GM19372 (cell line): ENCODE data around the gene RPS14.

ENCODE experiments used
- ATAC-seq: cut with Tn5 transposase; IDR thresholded peaks from one replicate; pipeline ENCODE4 v1.9.1; 2021; ENCODE audit warnings: mild to moderate bottlenecking, low read depth, moderate library complexity; ENCODE audit not compliant: unreplicated experiment

RPS14 gene

DNA sequence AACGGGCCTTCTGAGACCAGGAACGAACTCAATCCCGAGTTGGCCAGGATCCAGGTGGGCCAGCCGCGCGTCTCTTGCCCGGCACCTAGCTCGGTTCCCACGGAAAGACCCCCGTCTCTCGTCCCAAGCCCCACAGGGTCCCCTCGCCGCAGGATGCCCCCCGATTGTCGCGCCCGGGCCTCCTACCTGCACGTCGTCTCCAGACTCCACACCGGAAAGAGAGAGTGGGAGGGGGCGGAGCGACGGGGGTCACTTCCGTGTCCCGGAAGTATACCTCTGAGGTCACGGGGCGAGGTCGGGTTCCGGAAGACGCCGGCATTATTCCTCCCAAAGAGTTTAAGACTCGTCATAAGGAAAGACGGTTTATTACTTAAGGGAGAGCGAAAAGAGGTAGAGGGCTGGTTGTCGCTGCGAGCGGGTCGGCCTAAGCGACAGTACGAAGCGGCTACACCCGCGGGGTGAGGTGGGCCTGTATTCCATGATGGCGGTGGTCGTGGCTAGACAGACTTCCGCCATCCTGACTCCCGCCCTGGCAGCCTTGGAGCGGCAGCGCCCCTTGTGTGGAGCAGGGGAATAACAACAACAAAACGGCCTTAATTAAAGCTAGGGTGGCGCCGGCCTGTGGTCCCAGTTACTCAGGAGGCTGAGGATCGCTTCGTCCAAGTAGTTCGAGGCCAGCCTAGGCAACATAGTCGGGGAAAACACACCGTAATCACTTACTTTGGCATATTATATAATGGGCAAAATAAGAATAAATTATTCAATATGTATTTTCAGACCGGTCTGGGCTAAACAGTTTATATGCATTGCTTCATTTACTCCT lies at the start of gene RPS14:
RPS14 (minus strand) TSS at position 223 of the 823 bp plus-strand sequence. CDS start 2,006 bp downstream, outside the sequence.
- peak; percentile 93 for ATAC-seq

DNA sequence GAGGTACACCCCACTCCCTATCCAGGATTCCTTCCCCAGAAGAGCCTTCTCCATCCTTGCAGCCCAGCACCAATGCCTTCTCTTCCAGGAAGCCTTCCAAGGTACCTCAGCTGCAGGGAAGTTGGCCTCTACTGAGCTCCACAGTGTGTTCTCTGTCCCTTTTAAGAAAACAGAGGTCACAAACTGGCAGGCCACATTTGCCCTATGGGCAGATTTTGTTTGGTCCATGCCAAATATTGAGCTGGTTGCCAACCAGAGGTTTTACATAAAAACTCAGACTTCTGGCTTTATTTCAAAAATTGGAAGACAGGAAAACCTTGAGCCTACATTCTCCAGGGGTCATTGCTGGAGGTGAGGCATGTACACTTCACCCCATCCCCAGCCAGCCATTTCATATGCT lies 49.4 kb upstream of the RPS14 start:
- ATAC-seq = no peak

DNA sequence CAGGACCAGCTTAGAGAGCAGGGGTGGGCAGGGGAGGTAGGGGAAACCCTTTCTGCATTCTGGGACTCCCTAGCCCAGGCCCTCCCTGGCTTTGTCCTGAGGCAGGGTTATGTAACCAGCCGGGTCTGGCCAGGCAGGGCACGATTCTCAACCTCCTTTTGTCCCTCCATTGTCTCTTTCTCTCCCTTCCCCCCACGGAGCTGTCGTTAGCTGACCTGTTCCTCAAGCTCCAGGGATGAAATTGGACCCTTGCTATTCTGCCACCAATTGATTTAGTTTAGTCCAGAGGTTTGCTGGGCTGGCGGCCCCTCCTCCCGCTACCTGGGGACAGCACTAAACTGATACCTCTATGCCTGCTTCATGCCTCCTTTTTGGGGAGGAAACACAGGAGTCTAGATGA lies 49.0 kb upstream of the RPS14 start:
- no peak for ATAC-seq

DNA sequence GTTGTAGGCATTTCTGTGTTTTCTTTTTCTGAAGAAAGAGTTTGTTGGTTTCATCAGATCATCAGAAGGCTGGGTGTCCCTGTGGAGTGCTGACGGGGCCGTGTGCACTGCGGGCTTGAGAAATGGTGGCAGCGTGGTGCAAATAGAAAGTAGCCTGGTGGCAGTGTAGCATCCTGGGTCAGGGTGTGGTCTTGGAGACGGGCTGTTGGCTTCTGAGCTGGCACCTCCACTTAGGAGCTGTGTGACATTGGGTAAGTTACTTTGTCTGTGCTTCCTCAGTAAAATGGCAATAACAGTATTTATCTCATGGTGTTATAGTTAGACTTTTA lies 48.4 kb upstream of the RPS14 start:
- ATAC-seq = no peak

DNA sequence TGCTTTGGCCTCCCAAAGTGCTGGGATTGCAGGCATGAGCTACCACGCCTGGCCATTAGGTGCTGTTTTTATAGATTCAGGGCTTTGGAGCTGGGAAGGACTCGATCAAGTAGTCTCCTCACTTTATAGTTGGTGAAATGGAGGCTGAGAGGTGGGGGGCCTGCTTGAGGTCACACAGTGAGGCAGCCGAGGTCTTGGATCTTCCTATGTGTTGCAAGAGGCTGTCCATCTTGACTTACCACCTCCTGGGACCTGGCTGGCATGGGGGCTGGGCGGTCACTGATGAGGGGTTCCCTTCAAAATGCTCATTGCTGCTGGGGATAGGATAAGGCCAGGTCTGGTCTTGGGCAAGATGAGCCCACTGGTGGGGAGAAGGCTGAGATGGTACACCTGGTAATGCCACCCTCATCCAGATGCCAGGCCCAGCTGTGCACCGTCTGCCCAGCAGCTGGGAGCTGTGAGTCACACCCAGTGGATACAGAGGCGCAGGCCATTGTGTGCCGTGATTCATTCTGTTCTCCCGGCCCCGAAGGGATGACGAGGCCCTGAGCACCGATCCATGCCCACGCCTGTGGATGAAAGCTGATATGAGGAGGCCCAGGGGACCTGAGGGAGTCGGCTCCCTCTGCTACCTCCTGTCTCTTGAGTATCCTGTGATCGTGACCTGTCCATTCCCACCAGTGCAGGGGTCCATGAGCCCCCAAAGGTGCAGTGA lies 47.9 kb upstream of the RPS14 start:
- no peak for ATAC-seq

DNA sequence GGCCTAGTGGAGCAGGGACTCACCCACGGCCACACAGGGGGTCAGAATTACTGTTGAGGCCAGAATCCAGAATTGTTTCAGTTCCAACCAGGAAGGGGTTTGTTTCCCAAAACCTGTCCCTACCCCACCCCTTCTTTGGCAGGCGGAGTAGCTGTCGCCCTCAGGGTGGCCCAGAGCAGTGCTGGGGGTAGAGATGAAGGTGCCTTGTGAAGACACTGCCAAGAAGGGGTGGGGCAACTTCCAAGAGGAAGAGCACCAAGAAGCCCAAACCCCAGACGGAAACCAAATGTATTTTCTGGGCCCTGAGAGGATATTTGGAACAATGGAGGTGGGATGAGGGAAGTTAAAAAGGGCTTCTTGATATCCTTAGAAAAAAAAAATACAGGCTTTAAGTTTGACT lies 47.0 kb upstream of the RPS14 start:
- no peak for ATAC-seq

DNA sequence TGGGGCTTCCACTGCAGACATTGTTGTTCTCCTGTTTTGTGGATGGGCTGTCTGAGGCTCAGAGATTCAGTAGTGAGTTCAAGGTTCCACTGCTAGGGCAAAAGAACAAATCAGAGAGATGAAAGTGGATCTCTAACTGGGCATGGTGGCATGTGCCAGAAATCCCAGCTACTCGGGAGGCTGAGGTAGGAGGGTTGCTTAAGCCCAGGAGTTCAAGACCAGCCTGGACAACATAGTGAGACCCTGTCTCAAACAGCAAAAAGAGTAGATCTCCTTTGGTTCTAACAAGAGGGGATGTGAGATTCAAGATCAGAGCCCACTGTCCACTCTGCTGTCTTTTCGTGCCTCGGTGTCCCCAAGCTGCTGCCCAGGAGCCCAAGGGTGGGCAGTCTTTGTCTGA lies 46.6 kb upstream of the RPS14 start:
- no peak for ATAC-seq

DNA sequence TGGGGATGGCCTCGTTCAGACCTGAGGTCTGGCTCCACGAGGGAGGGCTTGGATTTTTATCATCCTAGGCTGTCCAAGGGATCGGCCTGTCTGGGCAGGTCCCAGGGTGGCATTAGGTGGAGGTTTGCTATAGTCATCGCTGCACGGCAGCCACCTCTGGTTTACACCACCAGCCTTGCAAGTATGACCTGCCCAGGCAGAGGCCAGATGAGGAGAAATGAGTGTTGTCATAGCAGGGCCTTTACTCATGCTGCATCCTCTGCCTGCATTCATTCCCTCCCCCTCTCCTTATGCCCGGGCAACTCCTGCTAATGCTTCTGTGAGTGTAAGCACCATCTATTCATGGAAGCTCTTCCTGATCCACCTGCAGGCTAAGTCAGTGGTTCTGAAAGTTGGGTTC lies 43.1 kb upstream of the RPS14 start:
- ATAC-seq = no peak

DNA sequence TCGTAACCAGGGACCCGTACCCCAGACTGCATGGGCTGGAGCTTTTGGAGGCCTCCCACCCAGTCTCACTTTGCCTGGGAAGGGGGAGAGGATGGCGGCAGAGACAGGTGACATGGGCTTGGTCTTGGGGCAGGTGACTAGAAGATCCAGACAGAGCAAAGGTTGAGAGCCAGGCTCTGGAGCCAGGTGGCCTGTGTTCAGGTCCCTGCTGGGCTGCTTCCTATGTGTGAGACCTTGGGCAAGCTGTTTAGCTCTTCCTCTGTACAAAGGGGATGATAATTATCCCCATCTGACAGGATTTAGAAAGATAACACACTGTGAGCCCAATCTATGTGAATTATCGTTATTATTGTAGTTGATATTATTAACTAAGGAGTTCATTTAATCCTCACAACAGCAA lies 42.3 kb upstream of the RPS14 start:
- no peak for ATAC-seq

DNA sequence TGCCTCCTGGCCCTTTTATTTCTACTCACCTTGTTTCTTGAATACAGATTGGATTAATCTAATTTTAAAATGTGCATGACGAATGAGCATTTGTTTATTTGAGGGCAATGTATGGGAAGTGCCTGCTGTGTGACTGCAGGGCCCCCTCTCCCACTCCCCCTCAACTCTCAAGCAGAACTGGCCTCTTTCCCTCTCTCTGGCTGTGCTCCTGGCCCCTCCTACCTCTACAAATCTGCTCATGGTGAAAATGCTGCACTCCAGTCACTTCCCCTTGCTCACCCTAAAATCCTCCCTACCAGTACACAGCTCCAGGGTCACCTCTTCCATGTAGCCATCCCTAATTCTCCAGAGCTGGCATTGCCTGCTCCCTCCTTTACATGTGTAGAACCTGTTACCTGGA lies 41.2 kb upstream of the RPS14 start:
- no peak for ATAC-seq

DNA sequence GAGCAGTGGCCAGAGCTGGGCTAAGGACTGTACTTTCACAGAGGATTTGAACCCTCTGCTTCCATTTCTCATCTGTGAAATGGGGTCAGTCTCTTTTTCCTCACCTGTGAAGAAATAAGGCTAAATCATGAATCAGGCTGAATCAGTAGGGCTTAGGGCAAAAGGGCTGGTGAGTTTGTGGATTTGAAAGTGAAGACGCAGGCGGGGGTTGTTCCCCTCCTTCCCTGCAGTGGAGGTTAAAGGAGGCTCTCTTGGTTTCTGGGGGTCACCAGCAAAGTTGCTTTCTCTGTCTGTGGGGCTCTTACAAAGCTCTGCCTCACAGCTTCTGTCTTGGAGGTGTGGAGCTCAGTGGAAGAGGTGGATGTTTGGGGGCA lies 40.7 kb upstream of the RPS14 start:
- no peak for ATAC-seq

DNA sequence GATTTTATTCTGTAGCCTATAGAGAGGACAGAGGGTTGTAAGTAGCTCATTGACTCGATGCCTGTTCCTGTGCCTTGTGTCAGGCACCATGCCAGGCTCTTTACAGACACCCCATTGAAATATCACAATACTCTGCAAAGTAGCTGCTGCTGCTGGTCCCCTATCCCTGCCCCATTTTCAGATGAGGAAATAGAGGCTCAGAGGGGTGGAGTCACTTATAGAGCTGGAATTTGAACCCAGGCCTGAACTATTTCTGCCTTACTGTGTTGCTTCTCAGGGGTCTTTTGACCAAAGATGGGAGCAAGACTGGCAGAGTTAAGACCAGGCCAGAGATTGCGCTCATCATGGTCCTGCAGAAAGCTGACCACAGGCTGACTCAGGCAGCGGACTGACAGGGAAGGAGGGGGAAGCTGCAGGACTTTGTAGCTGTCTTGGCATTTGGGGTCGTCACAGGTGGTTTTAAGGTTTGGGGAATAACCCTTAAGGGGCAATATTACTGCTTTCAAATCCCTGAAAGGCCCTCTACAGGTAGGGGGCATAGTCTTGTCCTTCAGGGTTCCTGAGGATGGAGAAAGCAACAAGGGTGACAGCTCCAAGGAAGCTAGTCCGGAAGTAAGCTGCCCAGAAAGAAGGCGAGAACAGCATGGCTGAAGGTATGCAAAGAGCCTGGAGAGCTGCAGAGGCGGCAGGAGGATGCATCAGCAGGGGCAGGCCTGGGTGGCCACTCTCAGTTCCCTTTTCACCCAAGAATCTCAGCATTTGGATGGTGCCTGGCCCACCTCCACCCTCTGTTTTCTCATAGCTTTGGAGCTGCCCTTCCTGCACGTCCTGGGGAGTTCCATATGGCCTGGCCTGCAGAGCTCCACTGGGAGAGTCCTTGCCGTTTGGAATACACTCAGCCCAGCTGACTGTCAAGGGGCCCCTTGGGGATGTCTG lies 40.1 kb upstream of the RPS14 start:
- ATAC-seq = peak; percentile 85

DNA sequence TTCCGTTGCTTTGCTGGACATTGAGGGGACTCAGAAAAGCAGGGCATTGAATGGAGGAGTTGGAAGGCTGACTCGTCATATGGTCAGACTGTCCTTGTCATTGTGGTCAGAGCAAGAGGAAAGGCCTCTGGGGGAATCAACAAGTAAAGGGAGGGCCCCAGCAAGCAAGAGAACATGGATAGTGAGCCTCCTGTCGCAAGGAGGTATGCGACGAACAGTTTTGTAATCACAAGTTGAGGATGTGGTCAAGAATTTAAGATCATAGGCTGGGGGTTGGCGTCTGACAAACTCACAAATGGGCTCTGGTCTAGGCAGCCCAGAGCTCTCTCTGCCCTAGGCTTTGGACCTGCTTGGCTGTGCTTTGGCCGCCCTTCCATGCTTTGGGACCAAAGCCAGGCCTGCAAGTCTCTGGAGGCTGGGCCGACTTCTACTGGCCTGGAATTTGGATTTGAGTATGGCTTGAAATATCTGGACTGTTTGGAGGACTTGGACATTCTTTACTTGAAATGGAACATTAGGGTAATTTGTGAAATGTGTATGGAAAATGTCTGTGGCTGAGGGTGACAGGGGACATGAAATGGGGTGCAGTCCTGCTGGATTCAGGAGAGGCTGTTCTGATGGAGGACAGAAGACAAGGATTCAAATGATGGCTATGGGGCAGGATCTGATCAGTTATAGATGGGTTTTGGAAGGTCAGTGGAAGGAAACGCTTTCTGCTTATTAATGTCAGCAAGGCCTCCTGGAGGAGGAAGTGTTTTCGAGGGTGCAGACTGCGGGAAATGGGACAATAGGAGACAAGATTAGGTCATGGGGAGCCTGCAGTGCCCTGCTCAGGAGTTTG lies 39.2 kb upstream of the RPS14 start:
- ATAC-seq = no peak

DNA sequence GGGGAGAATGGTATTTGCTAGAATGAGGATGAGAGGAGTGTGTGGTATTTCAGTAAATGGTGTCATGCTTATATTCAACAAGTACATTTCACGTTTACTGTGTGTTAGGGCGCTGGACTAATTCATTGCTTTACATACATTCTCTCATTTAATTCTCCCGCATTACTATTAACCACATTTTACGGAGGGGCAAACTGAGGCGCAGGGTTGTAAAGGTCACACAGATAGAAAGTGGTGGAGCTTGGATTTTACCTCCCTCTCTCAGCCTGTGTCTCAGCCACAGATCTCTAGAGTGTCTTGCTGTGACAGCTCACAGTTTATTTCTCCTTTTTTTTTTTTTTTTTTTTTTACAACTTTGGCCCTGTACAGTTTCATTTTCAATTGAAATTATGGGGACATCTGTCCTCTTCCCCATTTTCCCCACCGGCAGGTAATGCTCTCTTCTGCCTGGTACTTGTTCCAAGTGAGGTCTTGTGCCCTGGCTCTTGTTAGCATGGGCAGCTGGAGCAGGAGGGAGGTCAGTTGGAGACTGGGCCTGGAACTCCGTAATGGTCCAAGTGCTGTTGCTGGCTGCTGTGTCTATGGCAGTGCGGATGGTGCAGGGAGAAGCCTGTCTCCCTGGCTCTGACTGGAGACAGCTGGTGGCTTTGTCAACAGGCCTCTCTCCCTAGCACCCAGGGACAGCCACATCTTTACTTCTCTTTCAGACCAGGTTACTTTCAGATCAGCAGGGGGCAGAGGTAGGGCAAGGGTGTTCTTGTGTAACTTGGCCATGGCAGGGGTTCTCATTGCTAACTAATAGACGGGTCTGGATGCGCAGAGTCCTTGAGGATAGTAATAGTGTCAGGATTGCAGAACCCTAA lies 37.9 kb upstream of the RPS14 start:
- ATAC-seq = no peak

DNA sequence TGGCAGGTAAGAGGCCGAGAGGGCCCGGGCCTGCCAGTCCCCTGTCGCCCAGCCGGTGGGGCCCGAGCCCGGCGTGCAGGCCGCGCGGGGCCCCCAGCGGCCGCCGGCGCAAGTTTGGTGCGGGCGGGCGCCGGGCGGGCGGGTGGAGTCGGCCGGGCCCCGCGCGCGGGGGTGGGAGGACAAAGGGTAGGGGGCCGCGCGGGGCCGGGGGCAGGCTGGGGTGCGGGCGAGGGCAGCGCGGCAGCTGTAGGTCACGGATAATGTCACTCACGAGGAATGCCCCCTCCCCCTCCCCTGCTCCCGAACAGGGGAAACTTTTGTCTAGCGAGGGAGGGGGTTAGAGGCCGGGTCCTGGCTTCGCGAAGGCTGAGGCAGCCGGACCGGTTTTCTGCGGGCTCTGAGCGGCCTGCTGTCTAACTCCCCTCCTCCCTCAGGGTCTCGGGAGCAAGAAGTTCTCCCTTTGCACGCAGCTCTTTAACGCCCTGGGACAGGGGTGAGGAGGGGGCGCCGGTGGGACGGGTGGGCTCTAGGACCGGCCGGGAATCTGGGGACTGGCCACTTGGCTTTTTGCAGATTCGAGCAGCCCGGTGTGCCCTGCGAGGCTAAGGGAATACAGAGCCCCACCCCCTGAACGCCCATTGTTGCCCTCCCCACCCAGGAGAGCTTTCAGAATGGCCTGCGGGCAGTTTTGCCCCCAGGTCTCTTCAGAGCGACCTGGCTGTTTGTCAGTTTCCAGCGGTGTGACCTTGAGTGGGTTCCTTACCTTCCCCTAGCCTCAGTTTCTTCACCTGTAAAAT lies 37.1 kb upstream of the RPS14 start:
- no peak for ATAC-seq

DNA sequence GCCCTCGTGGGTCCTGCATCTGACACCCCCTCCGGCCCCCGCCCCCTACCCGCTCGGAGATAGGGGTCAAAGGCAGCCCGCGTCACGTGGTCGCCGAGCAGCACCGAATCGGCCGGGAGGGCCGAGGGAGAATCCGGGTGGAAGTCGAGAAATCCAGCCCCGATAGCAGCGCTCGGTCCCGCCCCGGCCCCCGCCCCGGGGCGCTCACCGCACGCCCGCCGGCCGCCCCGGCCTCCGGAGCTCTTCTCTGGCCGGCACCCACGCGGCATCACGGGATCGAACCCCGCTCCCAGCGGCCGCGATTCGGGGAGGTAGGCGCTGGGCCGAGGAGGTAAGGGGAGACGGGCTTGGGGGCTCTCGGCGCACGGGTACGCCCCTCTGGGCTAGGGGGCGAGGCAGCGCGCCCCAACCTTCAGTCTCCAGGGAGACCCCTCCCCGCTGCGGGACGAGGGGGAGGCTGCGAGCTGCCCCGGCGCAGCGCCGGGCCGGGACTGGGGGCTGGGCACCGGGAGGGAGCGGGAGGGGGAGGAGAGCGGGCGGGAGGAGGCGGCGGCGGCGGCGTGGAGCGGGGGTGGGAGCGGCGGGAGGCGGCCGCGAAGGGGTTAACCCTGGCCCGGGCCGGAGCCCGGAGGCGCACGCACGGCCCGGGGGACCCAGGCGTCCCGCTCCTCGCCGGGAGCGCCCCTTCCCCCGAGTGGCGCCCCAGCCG lies 36.3 kb upstream of the RPS14 start:
- no peak for ATAC-seq

DNA sequence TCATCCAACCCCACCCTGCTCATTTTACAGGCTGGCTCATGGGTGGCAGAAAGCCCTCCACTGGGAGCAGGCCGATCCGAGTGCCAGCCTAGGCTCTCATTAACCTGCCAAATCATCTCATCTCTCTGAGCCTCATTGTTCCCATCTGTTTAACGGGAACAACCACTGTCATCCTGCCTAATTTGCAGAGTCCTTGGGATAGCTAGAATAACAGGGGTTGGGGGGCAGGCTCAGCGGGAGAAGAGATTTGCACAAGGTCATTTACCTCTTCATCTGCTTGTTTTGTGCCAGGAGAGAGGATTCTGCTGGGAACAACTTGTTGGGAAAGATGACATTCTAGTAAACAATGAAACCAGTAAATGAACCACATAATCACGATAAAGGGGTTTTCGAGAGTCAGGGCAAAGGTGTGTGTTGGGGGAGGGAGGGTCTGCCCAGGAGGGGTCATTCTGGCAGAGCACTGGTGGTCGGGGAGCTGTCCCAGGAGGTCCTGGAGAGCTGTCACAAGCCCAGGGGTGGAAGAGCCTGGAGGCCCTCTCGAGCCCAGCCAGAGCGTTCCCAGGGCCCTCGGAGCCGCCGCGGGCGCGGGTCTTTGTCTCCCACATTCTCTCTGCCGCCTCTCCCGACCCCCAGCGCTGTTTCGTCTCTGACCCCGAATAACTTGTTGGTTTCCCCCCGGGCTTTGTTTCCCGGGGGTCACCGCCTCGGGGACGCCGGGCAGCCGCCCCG lies 35.6 kb upstream of the RPS14 start:
- no peak for ATAC-seq
